ENCODE measurements around the gene SYTL2.

SYTL2 gene

DNA sequence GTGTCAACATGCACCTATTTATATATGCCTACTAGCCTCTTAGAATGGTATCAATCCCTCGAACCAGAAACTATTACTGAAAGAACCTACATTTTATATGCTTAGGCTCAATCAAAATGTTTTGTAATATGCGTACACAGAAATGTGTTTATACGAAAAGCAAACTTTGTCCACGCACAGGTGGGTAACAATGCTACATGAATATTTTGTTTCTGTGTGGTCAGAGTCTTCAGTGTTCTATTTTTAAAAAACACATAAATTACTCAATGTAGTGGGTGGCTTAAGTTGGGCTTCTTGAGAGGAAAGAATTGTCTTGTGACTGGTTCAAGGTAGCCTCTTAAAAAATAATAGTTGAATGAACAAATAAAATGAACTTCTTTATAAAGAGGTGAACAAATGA is 46.1 kb downstream of the SYTL2 start:
- in situ Hi-C loops (cut with MboI; ENCODE audit: low sequenced_read_pairs) = no loop called here

- in situ Hi-C loops (cut with MboI; ENCODE audit: low sequenced_read_pairs) = no loop called here
Observed at GRCh38 chr11:85762226-85762625, 48.7 kb downstream of the SYTL2 start.

DNA sequence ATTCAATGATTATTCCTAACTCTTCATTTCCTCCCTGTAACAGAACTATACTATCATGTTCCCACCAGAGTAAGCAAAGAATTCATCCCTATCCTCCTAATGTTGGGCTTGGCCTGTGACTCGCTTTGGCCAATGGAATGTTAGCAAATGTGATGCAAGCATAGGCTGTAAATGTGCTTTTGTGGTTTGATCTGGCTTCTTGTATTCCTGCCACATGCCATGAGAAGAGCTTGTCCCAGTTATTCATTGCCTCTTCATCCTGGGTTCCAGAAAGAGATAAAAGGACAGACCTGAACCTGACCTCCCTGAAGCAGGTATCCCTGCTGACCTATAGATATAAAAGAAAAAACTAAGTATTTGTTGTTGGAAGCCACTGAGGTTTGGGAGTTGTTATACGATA is 51.0 kb downstream of the SYTL2 start:
- in situ Hi-C loops (cut with MboI; ENCODE audit: low sequenced_read_pairs) = no loop called here

GRCh38 chr11:85758480-85759039 is 52.4 kb downstream of the SYTL2 start:
- in situ Hi-C loops (cut with MboI; ENCODE audit: low sequenced_read_pairs) = no loop called here

DNA sequence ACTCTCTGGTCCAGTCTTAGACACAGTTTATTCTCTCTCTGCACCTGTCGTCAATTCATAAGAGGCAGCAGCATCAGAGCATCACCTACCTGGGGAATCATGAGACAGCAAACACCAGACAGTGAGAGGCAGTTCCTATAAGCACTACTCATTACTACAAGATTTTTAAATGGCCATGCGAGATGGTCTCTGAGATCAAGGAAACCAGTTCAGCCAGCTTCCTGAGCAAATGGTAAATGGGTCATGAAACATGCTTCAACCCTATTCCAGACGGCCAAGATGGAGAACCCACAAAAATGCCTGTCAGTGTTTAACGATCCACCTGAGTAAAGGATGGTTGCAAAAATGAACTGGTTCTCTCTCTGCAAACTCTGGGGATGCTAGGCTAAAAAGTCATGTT is 52.9 kb downstream of the SYTL2 start:
- in situ Hi-C loops (cut with MboI; ENCODE audit: low sequenced_read_pairs) = no loop called here

- in situ Hi-C loops (cut with MboI; ENCODE audit: low sequenced_read_pairs) = no loop called here
Observed at GRCh38 chr11:85756401-85757200, 54.3 kb downstream of the SYTL2 start.

- in situ Hi-C loops (cut with MboI; ENCODE audit: low sequenced_read_pairs) = no loop called here
Observed at GRCh38 chr11:85755701-85756100, 55.2 kb downstream of the SYTL2 start.

DNA sequence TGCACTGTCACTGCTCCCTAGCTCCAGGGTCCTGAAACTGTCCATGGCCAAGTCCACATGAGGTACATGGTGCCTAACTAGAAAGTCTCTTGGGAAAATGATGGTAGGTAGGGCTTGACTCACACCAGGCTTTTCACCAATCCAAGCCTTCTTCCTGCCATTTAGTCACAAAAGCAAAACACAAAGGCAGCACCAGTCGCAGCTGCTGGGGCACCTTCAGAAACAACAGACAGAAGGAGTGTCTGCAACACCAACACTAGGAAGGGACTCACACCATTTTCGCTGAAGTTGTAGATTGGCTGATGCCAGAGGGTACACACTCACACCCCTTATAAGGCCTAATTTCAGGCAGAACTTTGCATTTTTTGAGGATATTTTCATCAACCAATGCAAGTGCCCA is 55.7 kb downstream of the SYTL2 start:
- in situ Hi-C loops (cut with MboI; ENCODE audit: low sequenced_read_pairs) = no loop called here

DNA sequence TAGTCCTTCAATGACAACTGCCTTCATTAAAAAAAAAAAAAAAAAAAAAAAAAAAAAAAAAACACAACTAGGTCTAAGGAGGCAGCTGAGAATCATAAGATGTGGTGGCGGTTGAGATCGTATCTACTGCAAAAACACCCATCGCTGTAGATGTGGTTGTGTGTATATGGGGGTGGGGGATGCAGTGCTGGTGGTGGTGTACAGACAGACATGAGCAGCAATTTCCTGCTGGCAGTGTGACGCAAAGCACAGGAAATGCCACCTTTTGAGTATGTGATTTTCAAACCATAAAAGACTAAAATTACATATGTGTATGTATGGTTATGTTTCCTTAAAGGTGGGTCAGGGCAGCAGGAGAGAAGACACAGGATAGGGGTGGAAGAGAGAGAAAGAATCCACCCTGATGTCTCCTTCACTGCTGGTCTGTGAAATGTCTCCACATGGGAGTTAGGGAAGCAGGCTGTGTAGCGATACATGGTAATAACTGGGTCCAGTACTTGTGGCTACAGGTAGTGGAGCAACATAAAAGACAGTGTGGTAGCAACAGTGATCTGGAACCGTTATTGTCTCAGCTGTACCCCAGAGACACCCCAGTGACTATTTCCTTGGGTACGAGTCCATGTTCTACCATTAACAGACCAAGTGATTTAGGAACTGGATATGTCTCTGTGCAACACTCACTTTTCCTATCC is 57.9 kb downstream of the SYTL2 start:
- in situ Hi-C loops (cut with MboI; ENCODE audit: low sequenced_read_pairs) = no loop called here

DNA sequence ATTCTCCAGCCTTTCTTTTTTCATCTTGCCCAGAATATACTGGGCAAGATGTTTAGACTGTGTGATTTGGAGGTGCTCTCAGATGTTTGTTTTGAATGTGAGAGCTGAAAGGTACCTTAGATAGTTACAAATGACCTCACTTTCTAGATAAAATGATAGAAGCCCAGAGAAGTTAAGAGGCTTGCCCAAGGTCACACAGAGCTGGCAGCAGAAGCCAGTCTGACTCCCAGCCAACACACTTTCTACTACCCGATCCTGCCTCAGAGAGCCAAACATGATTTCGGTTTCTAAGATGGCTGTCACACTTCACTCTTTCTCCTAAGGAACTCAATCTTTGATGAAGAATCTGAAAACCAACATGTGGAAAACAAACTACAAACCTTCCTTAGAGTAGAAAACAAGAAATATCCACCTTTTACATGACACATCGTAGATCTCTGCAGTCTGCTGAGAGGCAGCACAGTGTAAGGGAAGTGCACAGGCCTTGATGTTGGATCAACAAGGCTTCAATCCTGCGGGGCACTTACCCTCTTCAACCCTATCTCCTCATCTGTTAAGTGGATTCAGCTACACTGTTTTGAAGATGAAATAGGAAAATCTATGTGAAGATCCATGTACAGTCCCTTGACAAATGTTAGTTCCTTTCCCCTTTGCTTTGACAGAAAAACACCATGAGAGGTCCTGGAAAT is 58.6 kb downstream of the SYTL2 start:
- in situ Hi-C loops (cut with MboI; ENCODE audit: low sequenced_read_pairs) = no loop called here

GRCh38 chr11:85751724-85752123 is 59.2 kb downstream of the SYTL2 start:
- in situ Hi-C loops (cut with MboI; ENCODE audit: low sequenced_read_pairs) = no loop called here

DNA sequence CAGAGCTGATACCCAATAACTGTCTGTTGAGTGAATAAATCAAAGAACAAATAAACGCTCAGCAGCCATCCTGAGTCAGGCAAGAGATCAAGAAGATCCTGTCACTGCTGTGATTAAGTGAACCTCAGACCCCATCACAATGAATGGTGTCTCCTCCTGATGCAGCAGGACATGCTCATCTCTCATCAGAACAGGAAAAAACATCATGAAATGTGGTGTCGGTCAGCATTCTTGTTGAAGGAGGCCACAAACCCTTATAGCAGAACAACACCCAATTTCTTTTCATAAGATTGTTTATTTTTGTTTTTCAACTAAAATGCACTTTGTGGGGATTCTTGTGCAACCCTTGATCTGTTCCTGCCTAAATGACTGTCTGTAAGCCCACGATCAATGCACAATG is 60.3 kb downstream of the SYTL2 start:
- in situ Hi-C loops (cut with MboI; ENCODE audit: low sequenced_read_pairs) = no loop called here

- in situ Hi-C loops (cut with MboI; ENCODE audit: low sequenced_read_pairs) = no loop called here
Observed at GRCh38 chr11:85749884-85750283, 61.1 kb downstream of the SYTL2 start.

DNA sequence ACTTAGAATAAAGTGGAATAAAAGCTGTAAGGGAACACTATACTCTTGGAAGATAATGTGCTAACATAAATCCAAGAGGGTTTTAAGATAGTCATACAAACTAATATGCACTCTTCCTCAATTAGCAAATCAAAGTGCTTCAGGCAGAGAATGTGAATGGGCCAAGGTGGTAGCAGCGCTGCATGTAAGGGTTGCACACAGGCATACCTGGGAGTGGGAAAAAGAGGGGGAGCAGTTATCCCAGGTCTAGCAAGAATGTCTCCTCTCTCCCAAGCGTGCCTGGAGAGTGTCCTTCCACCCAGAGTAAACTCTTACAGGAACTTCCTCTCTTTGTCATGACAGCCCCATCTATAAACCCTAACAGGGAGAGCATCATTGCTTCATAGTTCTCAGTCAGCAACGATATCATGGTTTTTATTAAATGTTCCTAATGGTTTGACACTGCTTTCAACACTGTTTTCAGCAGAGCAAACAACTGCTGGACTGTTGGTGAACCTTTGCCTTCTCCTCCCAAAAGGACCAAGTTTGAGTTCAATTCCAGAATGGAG is 61.6 kb downstream of the SYTL2 start:
- in situ Hi-C loops (cut with MboI; ENCODE audit: low sequenced_read_pairs) = no loop called here

DNA sequence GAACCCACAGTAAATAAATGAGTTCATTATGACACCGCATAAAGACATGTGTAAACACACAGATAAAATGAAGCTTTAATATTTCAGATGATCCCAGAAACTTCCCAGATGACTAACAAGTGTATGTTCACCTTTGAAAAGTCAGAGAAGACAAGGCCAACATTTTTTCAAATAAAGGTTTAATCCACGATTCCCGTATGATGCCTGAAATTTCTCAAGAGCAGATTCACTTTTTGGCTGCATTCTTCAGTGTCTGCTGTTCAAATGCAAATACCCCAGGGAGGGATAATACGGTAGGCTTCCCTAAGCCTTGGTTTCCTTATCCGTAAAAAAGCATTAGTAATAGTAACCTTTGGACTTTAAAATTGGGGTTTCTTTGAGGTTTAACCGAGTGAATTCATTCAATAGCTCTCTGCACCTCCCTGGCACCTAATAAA is 62.5 kb downstream of the SYTL2 start:
- in situ Hi-C loops (cut with MboI; ENCODE audit: low sequenced_read_pairs) = no loop called here

- in situ Hi-C loops (cut with MboI; ENCODE audit: low sequenced_read_pairs) = no loop called here
Observed at GRCh38 chr11:85746670-85747069, 64.3 kb downstream of the SYTL2 start.

DNA sequence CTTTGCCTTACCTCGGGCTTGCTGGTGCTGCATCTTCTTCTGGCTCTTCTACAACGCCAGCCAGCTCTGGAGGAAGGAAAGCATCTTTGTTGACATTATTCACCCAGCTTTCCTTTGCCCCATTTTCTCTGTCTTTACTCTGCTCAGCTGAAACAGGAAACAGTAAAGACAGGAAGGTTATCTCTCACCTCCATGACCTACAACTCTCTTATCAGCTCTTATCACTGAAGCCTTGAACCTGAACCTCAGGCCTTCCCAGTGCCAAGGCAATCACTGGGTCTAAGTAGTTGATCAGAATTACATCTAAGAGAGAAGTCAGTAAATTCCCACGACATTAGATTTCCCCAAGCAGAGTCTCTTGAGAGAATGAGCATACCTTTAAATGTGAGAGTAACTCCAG is 65.3 kb downstream of the SYTL2 start:
- in situ Hi-C loops (cut with MboI; ENCODE audit: low sequenced_read_pairs) = no loop called here

GRCh38 chr11:85742873-85743275 is 68.1 kb downstream of the SYTL2 start:
- in situ Hi-C loops (cut with MboI; ENCODE audit: low sequenced_read_pairs) = no loop called here

- in situ Hi-C loops (cut with MboI; ENCODE audit: low sequenced_read_pairs) = no loop called here
Observed at GRCh38 chr11:85742348-85742747, 68.6 kb downstream of the SYTL2 start.

DNA sequence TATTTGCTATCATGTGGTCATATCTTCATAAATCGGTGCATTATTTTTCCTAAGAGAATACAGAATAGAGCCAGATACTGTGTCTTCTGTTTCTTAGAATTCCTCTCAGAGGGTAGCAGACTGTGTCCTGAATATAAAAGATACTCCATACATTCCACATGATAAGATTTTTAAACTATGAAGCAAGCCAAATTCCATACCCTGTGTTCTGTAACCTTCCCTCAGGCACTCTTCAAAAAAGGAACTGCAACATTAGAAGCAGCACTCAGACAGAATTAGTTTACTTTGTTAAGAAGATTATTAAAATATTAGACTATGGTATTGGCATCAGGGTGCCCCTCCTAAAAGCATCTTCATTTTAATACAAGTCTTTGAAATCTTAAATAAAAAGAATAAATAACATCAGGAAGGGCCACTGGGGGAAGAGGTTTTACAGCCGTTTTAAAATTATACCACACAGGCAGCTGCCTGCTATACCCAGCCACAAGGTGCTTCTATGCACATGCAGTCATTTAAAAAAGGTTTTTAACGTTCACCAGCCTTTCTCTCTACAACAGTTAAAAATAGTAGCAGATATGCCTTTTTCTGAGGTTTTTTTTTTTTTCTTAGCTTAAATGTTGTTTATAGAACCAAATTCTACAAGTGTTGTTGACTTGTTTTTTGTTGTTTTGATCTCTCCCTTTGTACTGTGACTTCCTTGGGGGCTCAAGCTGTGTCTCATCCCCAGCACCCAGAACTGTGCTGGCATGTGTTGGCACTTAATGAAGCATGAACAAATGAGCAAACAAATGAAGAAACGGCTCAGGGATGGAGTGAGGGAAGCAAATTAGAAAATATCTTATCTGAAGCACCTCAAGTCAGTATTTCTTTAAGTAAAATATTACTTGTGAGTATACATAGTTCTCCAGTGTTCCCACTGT is 70.2 kb downstream of the SYTL2 start:
- in situ Hi-C loops (cut with MboI; ENCODE audit: low sequenced_read_pairs) = no loop called here
